Measurements from ENCODE around the gene EP400.

The EP400 gene

DNA sequence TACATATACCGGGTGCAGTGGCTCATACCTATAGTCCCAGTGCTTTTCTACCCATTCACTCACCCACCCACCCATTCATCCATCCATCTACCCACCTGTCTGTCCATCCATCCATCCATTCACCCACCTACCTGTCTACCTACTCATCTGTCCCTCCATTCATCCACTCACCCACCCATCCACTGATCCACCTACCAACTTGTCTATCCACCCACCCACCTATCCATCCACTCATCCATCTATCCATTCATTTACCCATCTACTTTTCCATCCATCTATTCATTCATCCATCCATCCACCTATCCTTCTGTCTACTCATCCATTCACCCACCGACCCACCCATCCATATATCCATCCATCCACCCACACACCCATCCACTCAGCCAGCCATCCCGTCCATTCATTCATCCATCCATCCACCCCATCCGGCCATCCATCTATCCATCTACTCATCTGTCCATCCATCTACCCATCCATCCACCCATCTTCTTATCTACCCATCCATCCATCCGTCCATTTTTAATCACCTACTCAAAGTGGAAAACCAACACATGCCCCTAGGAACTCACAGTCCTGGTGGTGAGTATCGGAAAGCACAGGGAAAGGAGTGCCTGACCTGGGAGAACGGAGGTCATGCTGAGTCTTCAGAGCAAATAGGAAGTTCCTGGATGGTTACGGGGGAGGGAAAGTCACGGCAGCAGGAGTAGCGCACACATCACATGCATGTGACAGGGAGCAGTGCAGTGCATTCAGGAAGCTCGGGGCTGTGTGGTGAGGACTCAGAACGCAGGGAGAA, 174.4 kb downstream of the EP400 start:
- no peak for DNase-seq (ENCODE audit: low spot score)

DNA sequence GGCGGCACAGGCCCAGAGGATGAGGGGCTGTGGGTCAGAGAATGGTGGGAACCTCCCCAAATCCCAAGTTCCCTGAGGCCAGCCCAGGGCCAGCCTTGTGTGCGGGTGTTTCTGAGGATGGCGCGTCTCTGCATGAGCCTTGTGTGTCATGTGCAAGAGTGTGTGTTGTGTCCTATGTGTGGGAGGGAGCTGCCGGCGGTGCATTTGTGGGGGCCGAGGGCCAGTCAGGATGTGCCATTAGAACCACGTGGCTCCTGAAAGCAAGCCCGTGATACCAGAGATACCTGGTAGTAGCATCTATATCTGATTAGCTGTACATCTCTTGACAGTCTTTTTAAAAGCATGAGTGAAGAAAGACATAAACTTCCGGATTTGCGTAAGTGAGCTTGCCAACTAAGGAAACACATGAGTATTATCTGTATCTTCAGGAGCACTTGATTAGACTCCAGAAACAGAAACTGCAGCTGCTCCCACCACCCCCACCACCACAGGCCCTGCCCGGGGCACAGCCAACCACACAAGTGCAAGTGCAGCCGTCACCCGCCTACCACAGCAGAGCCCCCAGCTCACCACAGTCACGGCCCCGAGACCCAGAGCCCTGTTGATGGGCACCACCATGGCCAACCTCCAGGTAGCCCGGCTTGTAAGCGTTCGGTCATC, 175.2 kb downstream of the EP400 start:
- DNase-seq (ENCODE audit: low spot score), result no peak

DNA sequence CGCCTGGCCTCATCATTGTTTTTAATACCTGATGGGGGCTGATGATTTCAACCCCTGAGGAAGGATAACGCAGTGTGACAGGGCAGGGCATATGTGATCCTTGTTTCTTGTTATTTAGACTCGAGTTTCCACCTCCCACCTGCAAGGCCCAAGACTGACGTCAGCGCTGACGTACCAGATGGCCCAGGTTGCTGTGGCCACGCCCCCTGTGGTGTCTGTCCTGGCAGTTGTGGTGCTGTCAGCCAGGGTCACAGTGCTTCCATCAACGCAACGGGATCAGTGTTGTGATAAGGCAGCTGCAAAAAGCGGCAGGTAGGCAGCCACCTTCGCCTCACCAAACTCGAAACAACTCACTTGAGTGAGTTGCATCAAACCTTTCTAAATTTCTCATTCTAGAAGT, 176.0 kb downstream of the EP400 start:
- no peak for DNase-seq (ENCODE audit: low spot score)

DNA sequence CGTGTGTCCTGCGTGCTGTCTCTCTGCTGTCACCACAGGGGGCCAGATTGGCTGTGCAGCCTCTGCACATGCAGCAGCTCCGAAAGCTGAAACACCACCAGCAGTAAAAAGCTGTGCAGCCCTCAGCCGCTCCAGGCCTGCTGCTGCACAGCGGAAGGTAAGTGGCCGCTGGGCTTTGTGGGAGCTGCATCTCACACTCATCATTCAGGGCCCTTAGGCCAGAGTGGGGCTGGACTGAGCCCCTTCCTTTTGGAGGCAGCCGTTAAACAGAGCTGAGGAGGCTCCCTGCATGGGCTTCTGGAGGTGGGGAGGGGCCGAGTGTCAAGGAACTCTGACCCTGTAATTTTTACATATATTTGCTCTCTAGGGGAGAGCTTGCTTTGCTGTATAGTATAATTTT, 177.3 kb downstream of the EP400 start:
- DNase-seq (ENCODE audit: low spot score), result no peak

DNA sequence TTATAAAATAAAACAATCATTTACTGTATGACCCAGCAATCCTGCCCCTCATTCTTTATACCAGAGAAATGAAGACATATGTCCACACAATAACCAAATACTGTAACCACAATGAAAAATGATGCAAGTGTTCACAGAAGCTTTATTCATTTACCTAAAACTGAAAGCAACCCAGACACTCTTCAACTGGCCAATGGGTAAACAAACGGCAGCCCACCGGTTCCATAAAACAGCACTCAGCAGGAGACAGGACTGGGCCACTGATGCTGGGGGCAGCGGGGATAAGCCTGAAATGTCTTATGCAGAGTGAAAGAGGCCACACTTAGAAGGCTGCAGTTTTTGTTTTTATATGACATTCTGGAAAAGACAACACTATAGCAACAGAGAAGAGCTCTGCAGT, 179.3 kb downstream of the EP400 start:
- no peak for DNase-seq (ENCODE audit: low spot score)

DNA sequence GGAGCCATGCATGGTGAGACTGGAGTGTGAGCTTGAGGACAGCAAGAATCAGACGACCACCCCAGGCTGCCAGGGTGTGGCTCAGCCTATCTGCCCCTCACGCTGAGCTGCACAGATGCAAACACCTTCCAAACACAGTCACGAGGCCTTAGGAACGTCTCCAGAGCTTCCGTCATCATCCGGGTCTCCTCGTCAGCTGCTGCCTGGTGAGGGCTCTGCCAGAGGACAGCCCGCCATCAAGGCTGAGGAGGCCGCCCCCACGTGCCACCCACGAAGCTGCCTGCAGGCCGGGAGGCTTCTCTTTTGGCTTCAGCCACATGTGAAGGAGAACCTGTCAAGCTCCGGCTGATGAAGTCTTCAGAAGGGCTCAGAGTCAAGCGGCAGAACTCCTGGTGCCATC, 180.9 kb downstream of the EP400 start:
- no peak for DNase-seq (ENCODE audit: low spot score)
